ENCODE results near the gene NECAB3. TPM values are rescaled to one million over a fixed set of nuclear protein-coding genes. Genes with fewer than 3 reads are reported as not detected.
"Not testable (repeated sequence)": the region's sequence is repeated elsewhere in the genome, so short reads cannot be mapped to it uniquely, and the experiment has no call there.

The NECAB3 gene
- polyA plus RNA-seq (ENCODE audit: insufficient read length in 10 of 10), result 10 to 100 TPM; 21.9 to 27.0 (median 24.0) TPM
- long read RNA-seq, donor 1, partial matches to known transcripts, result 0 of 4 reads
- long read RNA-seq, donor 1, other reads (novel, unspliced or antisense), result 0 of 4 reads
- long read RNA-seq, donor 2, partial matches to known transcripts, result 0 of 4 reads
- long read RNA-seq, donor 2, other reads (novel, unspliced or antisense), result 0 of 4 reads
- long read RNA-seq, donor 3, result 0 reads
- long read RNA-seq, donor 4, partial matches to known transcripts, result 0 of 3 reads
- long read RNA-seq, donor 4, other reads (novel, unspliced or antisense), result 0 of 3 reads
- long read RNA-seq, donor 5, partial matches to known transcripts, result 0 of 3 reads
- long read RNA-seq, donor 5, other reads (novel, unspliced or antisense), result 0 of 3 reads
- long read RNA-seq, donor 6, partial matches to known transcripts, result 0 of 5 reads
- long read RNA-seq, donor 6, other reads (novel, unspliced or antisense), result 0 of 5 reads
- long read RNA-seq, donor 7, partial matches to known transcripts, result 0 of 1 reads
- long read RNA-seq, donor 7, other reads (novel, unspliced or antisense), result 0 of 1 reads
- long read RNA-seq, donor 8, partial matches to known transcripts, result 0 of 1 reads
- long read RNA-seq, donor 8, other reads (novel, unspliced or antisense), result 0 of 1 reads
- long read RNA-seq, donor 9, result 0 reads

GRCh38 chr20:33674294-33675135 is at the start of gene NECAB3:
Gene NECAB3, minus strand, starts transcription at chr20:33674428. Its CDS starts 76 bp downstream, at chr20:33674352.
- DNase-seq, result peak; percentile 78 to 92 (median 85)

GRCh38 chr20:33721391-33722140 is 47.3 kb upstream of the NECAB3 start:
- no peak for DNase-seq

- DNase-seq, result peak; percentile 98 to 99 (median 98)
Observed at GRCh38 chr20:33719989-33720709, 45.9 kb upstream of the NECAB3 start, which contains the start of gene PXMP4. Gene PXMP4, minus strand, starts transcription at chr20:33720310. Its CDS starts 103 bp downstream, at chr20:33720207.

- DNase-seq, result peak in 1 of 3 donors; percentile 20
Observed at GRCh38 chr20:33719277-33719988, 45.2 kb upstream of the NECAB3 start.

GRCh38 chr20:33716498-33716897 is 42.3 kb upstream of the NECAB3 start:
- DNase-seq, result no peak

- DNase-seq, result no peak
Observed at GRCh38 chr20:33713865-33714367, 39.7 kb upstream of the NECAB3 start.

GRCh38 chr20:33711446-33711738 is 37.2 kb upstream of the NECAB3 start:
- DNase-seq, result no peak

- DNase-seq, result no peak
Observed at GRCh38 chr20:33710681-33711445, 36.6 kb upstream of the NECAB3 start.

- DNase-seq, result no peak
Observed at GRCh38 chr20:33709905-33710541, 35.8 kb upstream of the NECAB3 start.

GRCh38 chr20:33709398-33709797 is 35.2 kb upstream of the NECAB3 start:
- DNase-seq, result no peak

- DNase-seq, result no peak
Observed at GRCh38 chr20:33707668-33708067, 33.4 kb upstream of the NECAB3 start.

- no peak for DNase-seq
Observed at GRCh38 chr20:33704197-33704924, 30.1 kb upstream of the NECAB3 start.

- no peak for DNase-seq
Observed at GRCh38 chr20:33703498-33704137, 29.4 kb upstream of the NECAB3 start.

GRCh38 chr20:33702861-33703260 is 28.6 kb upstream of the NECAB3 start:
- DNase-seq, result peak in 2 of 3 donors; percentile 26 to 34

GRCh38 chr20:33701629-33702450 is 27.6 kb upstream of the NECAB3 start:
- no peak for DNase-seq

GRCh38 chr20:33700696-33701441 is 26.6 kb upstream of the NECAB3 start:
- DNase-seq, result not testable (repeated sequence)

All from muscle of back (tissue), 13 donors.